SKM-1 (cell line): Measurements from ENCODE around the gene PRKCA.

Experiments used
- DNase-seq: peaks from one replicate; lab custom pipeline; 2025; ENCODE audit not compliant: unreplicated experiment; lab: John Stamatoyannopoulos, UW

PRKCA gene

GRCh38 chr17:66671156-66671555, 368.7 kb downstream of the PRKCA start:
- DNase-seq = no peak

- DNase-seq = no peak
These were observed 371.4 kb downstream of the PRKCA start for GRCh38 chr17:66673668-66674276.

GRCh38 chr17:66675273-66675990, 373.0 kb downstream of the PRKCA start:
- DNase-seq = no peak

GRCh38 chr17:66675991-66676371, 373.6 kb downstream of the PRKCA start:
- no peak for DNase-seq

- no peak for DNase-seq
These were observed 374.0 kb downstream of the PRKCA start for GRCh38 chr17:66676421-66676820.

GRCh38 chr17:66677201-66677981, 375.0 kb downstream of the PRKCA start:
- no peak for DNase-seq

GRCh38 chr17:66678061-66678460, 375.6 kb downstream of the PRKCA start:
- no peak for DNase-seq

- DNase-seq = no peak
These were observed 376.4 kb downstream of the PRKCA start for GRCh38 chr17:66678827-66679226.

GRCh38 chr17:66679631-66680517, 377.5 kb downstream of the PRKCA start:
- DNase-seq = no peak

GRCh38 chr17:66682283-66682682, 379.9 kb downstream of the PRKCA start:
- no peak for DNase-seq

- DNase-seq = no peak
These were observed 381.8 kb downstream of the PRKCA start for GRCh38 chr17:66684261-66684660.

GRCh38 chr17:66684731-66685130, 382.3 kb downstream of the PRKCA start:
- DNase-seq = no peak

GRCh38 chr17:66686601-66687000, 384.2 kb downstream of the PRKCA start:
- no peak for DNase-seq

GRCh38 chr17:66687570-66688284, 385.3 kb downstream of the PRKCA start:
- no peak for DNase-seq

- DNase-seq = no peak
These were observed 386.8 kb downstream of the PRKCA start for GRCh38 chr17:66689221-66689620.

GRCh38 chr17:66690166-66690565, 387.8 kb downstream of the PRKCA start:
- no peak for DNase-seq

- no peak for DNase-seq
These were observed 389.4 kb downstream of the PRKCA start for GRCh38 chr17:66691644-66692420.

GRCh38 chr17:66692421-66692690, 389.9 kb downstream of the PRKCA start:
- no peak for DNase-seq

- no peak for DNase-seq
These were observed 392.7 kb downstream of the PRKCA start for GRCh38 chr17:66695098-66695497.

- no peak for DNase-seq
These were observed 395.9 kb downstream of the PRKCA start for GRCh38 chr17:66698270-66698669.
